ENCODE results near the gene RPL13.

- peak; percentile 16; the same call in 1 of the 2 replicates for TF ChIP-seq LCOR (CRISPR knock-in tag; IDR thresholded peaks at IDR 0.05)
- TF ChIP-seq CTCF (IDR thresholded peaks at IDR 0.05 in 2 of 3, conservative IDR thresholded peaks at IDR 0.05 in 1 of 3; ENCODE audit: insufficient read depth in 2 of 3, low read depth in 1 of 3, low read length in 3 of 3), result no peak
- no peak for TF ChIP-seq YY1 (IDR thresholded peaks at IDR 0.05; ENCODE audit: borderline replicate concordance in 1 of 3, control insufficient read depth in 1 of 3, extremely low read depth in 1 of 3, insufficient read depth in 3 of 3, insufficient read length in 1 of 3, insufficient replicate concordance in 2 of 3, low read depth in 1 of 3, low read length in 2 of 3)
- no peak for TF ChIP-seq JUNB (CRISPR knock-in tag; conservative IDR thresholded peaks at IDR 0.05)
Measured at GRCh38 chr16:89564476-89565255, 4.2 kb downstream of the RPL13 start.
